WERI-Rb-1 (cell line): ENCODE data around the gene SSTR1.

Experiments used
- DNase-seq: peaks from one replicate; pipeline ENCODE4 v3.0.0-alpha.2; 2020
- H3K27ac ChIP-seq: fragments of 250-450 bp; sonication (Bioruptor Pico); 2 replicates; pipeline ENCODE4 v1.5.1; 2020; ENCODE audit warnings: mild to moderate bottlenecking, moderate library complexity
- H3K27me3 ChIP-seq: fragments of 250-450 bp; sonication (Bioruptor Pico); 2 replicates; pipeline ENCODE4 v1.5.1; 2021; ENCODE audit warnings: mild to moderate bottlenecking, low read depth, moderate library complexity; ENCODE audit not compliant: insufficient read depth, severe bottlenecking
- H3K36me3 ChIP-seq: fragments of 250-450 bp; sonication (Bioruptor Pico); 2 replicates; pipeline ENCODE4 v1.5.1; 2020; ENCODE audit warnings: mild to moderate bottlenecking, moderate library complexity
- H3K4me3 ChIP-seq: 2 replicates; pipeline ENCODE4 v1.5.1; 2011; ENCODE audit warnings: low read depth, mild to moderate bottlenecking, control low read depth, low read length
- H3K9me3 ChIP-seq: fragments of 250-450 bp; sonication (Bioruptor Pico); 2 replicates; pipeline ENCODE4 v1.5.1; 2021; ENCODE audit warnings: mild to moderate bottlenecking, moderate library complexity; ENCODE audit not compliant: severe bottlenecking
- TF ChIP-seq, protein P1 (sequence below): IDR thresholded peaks from 2 replicates; pipeline ENCODE4 v1.5.1; 2011; ENCODE audit warnings: low read depth, mild to moderate bottlenecking, control low read depth, inconsistent platforms, low read length

SSTR1 gene

DNA sequence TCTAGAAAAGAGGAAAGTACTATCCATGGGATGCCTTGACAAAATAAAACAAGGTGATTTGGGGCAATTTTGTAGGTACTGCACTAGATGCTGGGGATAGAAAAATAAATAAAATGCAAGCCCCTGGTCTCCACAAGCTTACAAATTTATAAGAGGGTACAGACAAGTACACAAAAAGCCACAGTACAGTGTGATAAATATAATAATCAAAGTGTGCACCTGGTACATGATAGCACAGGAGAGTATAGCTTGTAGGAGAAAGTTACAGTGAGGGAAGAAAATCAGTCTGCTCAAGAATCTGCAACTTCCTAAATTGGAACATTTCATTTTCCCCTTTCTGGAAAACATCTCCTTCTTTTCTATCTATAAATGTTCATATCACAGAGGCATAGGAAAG, 3.0 kb upstream of the SSTR1 start:
- DNase-seq: no peak
- Histone ChIP-seq H3K27ac (peak overlapping the region; percentile 37), H3K36me3 (no peaks in the 10 kb centered on the region), H3K9me3 (peaks cover 7% of the 10 kb centered on the region), H3K27me3 (peaks cover 26% of the 10 kb centered on the region), H3K4me3 (no peak overlapping the region)
- TF ChIP-seq, protein P1, sequence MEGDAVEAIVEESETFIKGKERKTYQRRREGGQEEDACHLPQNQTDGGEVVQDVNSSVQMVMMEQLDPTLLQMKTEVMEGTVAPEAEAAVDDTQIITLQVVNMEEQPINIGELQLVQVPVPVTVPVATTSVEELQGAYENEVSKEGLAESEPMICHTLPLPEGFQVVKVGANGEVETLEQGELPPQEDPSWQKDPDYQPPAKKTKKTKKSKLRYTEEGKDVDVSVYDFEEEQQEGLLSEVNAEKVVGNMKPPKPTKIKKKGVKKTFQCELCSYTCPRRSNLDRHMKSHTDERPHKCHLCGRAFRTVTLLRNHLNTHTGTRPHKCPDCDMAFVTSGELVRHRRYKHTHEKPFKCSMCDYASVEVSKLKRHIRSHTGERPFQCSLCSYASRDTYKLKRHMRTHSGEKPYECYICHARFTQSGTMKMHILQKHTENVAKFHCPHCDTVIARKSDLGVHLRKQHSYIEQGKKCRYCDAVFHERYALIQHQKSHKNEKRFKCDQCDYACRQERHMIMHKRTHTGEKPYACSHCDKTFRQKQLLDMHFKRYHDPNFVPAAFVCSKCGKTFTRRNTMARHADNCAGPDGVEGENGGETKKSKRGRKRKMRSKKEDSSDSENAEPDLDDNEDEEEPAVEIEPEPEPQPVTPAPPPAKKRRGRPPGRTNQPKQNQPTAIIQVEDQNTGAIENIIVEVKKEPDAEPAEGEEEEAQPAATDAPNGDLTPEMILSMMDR: no peak

DNA sequence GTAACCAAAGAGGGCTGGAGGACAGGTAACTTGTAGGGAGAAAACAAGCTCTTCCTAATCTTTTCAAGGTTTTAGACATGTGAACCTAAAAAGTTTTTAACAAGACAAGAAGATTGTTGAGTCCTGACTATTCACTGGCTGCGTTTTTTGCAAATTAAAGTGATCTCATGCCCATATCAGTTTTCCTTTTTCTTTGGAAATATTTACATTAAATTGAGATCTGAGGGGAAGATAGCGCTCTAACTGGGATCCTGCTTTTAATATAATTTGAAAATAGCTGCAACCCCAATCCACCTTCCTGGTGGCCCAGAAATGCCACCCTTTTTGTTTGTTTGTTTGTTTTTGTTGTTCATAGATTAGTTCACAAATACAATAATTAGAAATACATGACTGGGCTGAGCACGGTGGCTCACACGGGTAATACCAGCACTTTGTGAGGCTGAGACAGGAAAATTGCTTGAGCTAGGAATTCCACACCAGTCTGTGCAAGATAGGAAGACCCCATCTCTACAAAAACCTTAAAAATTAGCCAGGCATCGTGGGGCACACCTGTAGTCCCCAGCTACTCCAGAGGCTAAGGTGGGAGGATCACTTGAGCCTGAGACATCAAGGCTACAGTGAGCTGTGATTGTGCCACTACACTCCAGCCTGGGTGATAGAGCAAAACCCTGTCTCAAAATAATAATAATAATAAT, 2.4 kb upstream of the SSTR1 start:
- Histone ChIP-seq H3K36me3 (no peaks in the 10 kb centered on the region), H3K4me3 (no peak overlapping the region), H3K9me3 (peaks cover 12% of the 10 kb centered on the region), H3K27me3 (peaks cover 29% of the 10 kb centered on the region), H3K27ac (no peak overlapping the region)
- TF ChIP-seq, protein P1: no peak
- DNase-seq: no peak

DNA sequence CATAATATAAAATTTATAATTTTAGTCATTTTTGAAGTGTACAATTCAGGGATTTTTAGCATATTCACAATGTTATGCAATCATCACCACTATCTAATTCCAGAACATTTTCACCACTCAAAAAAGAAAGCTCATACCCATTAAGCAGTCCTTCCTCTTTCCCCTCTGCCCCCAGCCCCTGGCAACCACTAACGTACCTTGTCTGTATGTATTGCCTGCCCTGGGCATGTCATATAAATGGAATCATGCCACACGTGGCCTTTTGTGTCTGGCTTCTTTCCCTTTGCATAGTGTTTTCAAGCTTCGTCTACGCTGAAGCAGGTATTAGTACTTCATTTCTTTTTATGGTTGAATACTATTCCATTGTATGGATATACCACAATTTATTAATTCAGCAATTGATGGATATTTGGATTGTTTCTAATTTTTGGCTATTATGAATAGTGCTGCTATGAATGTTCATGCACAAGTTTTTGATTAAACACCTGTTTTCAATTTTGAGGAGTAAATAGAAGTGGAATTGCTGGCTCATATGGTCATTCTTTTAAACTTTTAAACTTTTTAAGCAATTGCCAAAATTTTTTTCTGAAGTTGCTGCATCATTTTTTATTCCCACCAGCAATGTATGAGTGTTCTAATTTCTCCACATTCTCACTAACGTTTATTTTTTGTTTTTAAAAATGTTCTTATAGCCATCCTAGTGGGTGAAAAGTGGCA, 1.6 kb upstream of the SSTR1 start:
- Histone ChIP-seq H3K27ac (no peak overlapping the region), H3K4me3 (no peak overlapping the region), H3K27me3 (peaks cover 36% of the 10 kb centered on the region), H3K36me3 (no peaks in the 10 kb centered on the region), H3K9me3 (peaks cover 12% of the 10 kb centered on the region)
- TF ChIP-seq, protein P1: no peak
- DNase-seq: no peak

DNA sequence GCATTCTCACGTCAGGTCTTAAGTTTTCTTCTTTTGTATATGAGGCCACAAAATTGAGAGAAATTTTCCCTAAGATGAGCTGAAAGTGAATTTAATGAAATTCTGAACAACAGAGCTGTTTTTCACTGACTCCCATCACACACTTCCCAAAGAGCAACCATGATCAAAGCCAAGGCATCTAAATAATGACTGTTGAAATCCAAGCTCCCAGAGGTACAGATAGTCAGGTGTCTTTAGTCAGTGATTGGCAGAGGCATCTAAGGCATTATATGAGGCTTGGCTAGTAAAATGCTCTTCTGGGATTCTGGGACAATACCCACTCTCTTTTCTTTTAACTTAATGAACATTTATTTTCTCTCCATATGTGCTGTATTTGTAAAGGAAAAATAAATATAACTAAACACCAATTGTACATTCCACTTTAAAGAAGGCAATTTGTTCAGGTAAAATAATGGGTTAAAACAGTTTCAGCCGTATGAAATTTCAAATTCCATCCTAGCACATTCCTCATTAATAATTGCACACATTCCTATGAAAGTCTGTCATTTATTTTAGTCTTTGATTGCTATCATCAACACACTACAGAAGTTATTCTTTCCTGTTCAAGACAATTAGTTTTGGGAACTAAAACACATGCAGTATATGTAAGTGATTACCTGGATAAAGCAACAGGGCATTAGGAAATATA, 871 bp upstream of the SSTR1 start:
- H3K36me3 ChIP-seq: no peaks in the 10 kb centered on the region
- peaks cover 14% of the 10 kb centered on the region for H3K9me3 ChIP-seq
- TF ChIP-seq, protein P1: no peak
- H3K4me3 ChIP-seq: no peak overlapping the region
- no peak overlapping the region for H3K27ac ChIP-seq
- H3K27me3 ChIP-seq: peaks cover 43% of the 10 kb centered on the region
- DNase-seq: no peak

DNA sequence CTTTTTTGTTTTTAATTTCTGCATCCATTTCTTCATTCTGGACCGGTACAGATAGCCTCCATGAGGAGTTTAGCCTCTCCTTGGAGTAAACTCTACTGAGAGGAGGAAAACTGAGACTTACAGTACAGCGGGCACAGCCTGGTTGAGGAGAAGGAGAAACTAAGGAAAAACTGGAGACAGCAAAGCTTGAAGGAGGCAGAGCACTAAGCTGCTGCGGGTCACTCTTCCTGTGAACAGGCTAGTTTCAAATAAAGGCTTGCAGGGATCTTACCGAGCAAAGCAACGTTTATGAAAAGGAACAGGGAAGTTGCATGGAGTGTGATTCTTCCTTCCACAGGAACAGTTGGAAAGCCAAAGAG, 348 bp upstream of the SSTR1 start:
- Histone ChIP-seq H3K27ac (no peak overlapping the region), H3K9me3 (peaks cover 14% of the 10 kb centered on the region), H3K4me3 (no peak overlapping the region), H3K27me3 (peaks cover 48% of the 10 kb centered on the region), H3K36me3 (no peaks in the 10 kb centered on the region)
- DNase-seq: no peak
- TF ChIP-seq, protein P1: no peak
